Measurements from ENCODE around the gene SNRNP35. TPM values are rescaled to one million over a fixed set of nuclear protein-coding genes. Genes with fewer than 3 reads are reported as not detected.

Gene SNRNP35
- total RNA-seq, 2 experiments from 2014 or later: 21.5 to 21.8 TPM

Other genes starting within 250 kb of the SNRNP35 start
- 100 to 1,000 TPM; 111 to 114 TPM for gene MPHOSPH9, start 225.0 kb upstream of the SNRNP35 start, total RNA-seq
- gene MTRFR, start 224.7 kb upstream of the SNRNP35 start, total RNA-seq: 10 to 100 TPM; 27.7 to 27.8 TPM
- gene CDK2AP1, start 186.3 kb upstream of the SNRNP35 start, total RNA-seq: 10 to 100 TPM; 64.7 to 67.5 TPM
- gene SBNO1, start 93.3 kb upstream of the SNRNP35 start, total RNA-seq: 10 to 100 TPM; 40.4 to 43.0 TPM
- 10 to 100 TPM; 54.0 to 55.1 TPM for gene KMT5A, start 74.0 kb upstream of the SNRNP35 start, total RNA-seq
- gene RILPL2, start 21.5 kb upstream of the SNRNP35 start, total RNA-seq: 1 to 10 TPM; 8.1 to 9.1 TPM
- gene RILPL1, start 75.6 kb downstream of the SNRNP35 start, total RNA-seq: 1 to 10 TPM; 2.2 to 3.2 TPM
- 100 to 1,000 TPM; 101 to 105 TPM for gene TMED2, start 126.4 kb downstream of the SNRNP35 start, total RNA-seq
- gene DDX55, start 144.0 kb downstream of the SNRNP35 start, total RNA-seq: 10 to 100 TPM; 44.8 to 48.7 TPM
- 10 to 100 TPM; 54.3 to 60.9 TPM for gene EIF2B1, start 175.5 kb downstream of the SNRNP35 start, total RNA-seq
- gene GTF2H3, start 175.7 kb downstream of the SNRNP35 start, total RNA-seq: 10 to 100 TPM; 56.6 to 57.7 TPM
- 1 to 10 TPM; 3.0 to 3.5 TPM for gene TCTN2, start 213.0 kb downstream of the SNRNP35 start, total RNA-seq

Data from activated naive CD4-positive, alpha-beta T cell treated with anti-CD3 and anti-CD28 coated beads for 36 hours (primary cell).